ENCODE measurements around the gene YIPF2. TPM values are rescaled to one million over a fixed set of nuclear protein-coding genes. Genes with fewer than 3 reads are reported as not detected.

The YIPF2 gene
- total RNA-seq, 1 donor from 2014 or later: 51.4 TPM

GRCh38 chr19:10923260-10924112 is 5.0 kb downstream of the YIPF2 start:
- Mint-ChIP-seq H3K27ac (ENCODE audit: unreplicated experiment) (no peak overlapping the region), H3K4me3 (ENCODE audit: unreplicated experiment) (no peak overlapping the region), H3K4me1 (ENCODE audit: unreplicated experiment) (no peaks in the 10 kb centered on the region), H3K9me3 (ENCODE audit: unreplicated experiment) (no peaks in the 10 kb centered on the region), H3K27me3 (ENCODE audit: unreplicated experiment) (peaks cover 5% of the 10 kb centered on the region), H3K36me3 (ENCODE audit: low read depth, unreplicated experiment) (peaks cover 22% of the 10 kb centered on the region)
- DNase-seq (ENCODE audit: low spot score): no peak
- no peak for TF ChIP-seq CTCF (IDR thresholded peaks at IDR 0.05; ENCODE audit: unreplicated experiment)

GRCh38 chr19:10922638-10923014 is 5.8 kb downstream of the YIPF2 start:
- H3K4me1 Mint-ChIP-seq (ENCODE audit: unreplicated experiment): no peaks in the 10 kb centered on the region
- no peak overlapping the region for H3K27ac Mint-ChIP-seq (ENCODE audit: unreplicated experiment)
- peaks cover 22% of the 10 kb centered on the region for H3K36me3 Mint-ChIP-seq (ENCODE audit: low read depth, unreplicated experiment)
- H3K4me3 Mint-ChIP-seq (ENCODE audit: unreplicated experiment): no peak overlapping the region
- no peak for TF ChIP-seq CTCF (IDR thresholded peaks at IDR 0.05; ENCODE audit: unreplicated experiment)
- no peak for DNase-seq (ENCODE audit: low spot score)
- H3K9me3 Mint-ChIP-seq (ENCODE audit: unreplicated experiment): no peaks in the 10 kb centered on the region
- H3K27me3 Mint-ChIP-seq (ENCODE audit: unreplicated experiment): peaks cover 4% of the 10 kb centered on the region

GRCh38 chr19:10921910-10922637 is 6.4 kb downstream of the YIPF2 start:
- Mint-ChIP-seq H3K27me3 (ENCODE audit: unreplicated experiment) (peaks cover 4% of the 10 kb centered on the region), H3K27ac (ENCODE audit: unreplicated experiment) (no peak overlapping the region), H3K9me3 (ENCODE audit: unreplicated experiment) (no peaks in the 10 kb centered on the region), H3K4me3 (ENCODE audit: unreplicated experiment) (no peak overlapping the region), H3K4me1 (ENCODE audit: unreplicated experiment) (no peaks in the 10 kb centered on the region), H3K36me3 (ENCODE audit: low read depth, unreplicated experiment) (peaks cover 22% of the 10 kb centered on the region)
- no peak for DNase-seq (ENCODE audit: low spot score)
- TF ChIP-seq CTCF (IDR thresholded peaks at IDR 0.05; ENCODE audit: unreplicated experiment): no peak

DNA sequence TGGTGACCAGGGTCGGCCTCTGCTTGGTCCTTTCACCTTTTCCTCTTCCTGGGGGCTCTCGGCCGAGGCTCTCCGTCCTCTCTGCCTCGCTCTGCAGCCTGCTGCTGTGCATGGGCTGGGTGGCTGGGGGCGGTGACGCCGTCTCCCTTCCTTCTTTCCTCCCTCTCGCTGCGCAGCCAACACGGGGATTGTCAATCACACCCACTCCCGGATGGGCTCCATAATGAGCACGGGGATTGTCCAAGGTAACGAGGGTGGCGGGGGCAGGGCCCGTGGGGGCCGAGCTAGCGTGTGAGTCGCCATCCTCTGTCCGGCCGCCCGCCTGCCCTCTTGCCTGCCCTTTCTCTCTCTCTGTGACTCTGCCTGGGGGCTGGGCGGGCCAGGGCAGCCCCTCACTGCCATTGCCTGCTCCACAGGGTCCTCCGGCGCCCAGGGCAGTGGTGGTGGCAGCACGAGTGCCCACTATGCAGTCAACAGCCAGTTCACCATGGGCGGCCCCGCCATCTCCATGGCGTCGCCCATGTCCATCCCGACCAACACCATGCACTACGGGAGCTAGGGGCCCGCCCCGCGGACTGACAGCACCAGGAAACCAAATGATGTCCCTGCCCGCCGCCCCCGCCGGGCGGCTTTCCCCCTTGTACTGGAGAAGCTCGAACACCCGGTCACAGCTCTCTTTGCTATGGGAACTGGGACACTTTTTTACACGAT is 7.1 kb downstream of the YIPF2 start:
- DNase-seq (ENCODE audit: low spot score): no peak
- no peaks in the 10 kb centered on the region for H3K4me1 Mint-ChIP-seq (ENCODE audit: unreplicated experiment)
- H3K4me3 Mint-ChIP-seq (ENCODE audit: unreplicated experiment): no peak overlapping the region
- H3K27me3 Mint-ChIP-seq (ENCODE audit: unreplicated experiment): peaks cover 4% of the 10 kb centered on the region
- peaks cover 22% of the 10 kb centered on the region for H3K36me3 Mint-ChIP-seq (ENCODE audit: low read depth, unreplicated experiment)
- no peaks in the 10 kb centered on the region for H3K9me3 Mint-ChIP-seq (ENCODE audit: unreplicated experiment)
- no peak for TF ChIP-seq CTCF (IDR thresholded peaks at IDR 0.05; ENCODE audit: unreplicated experiment)
- H3K27ac Mint-ChIP-seq (ENCODE audit: unreplicated experiment): no peak overlapping the region
